Central memory CD8-positive, alpha-beta T cell (primary cell): ENCODE measurements around the gene SLIT3.

Experiments used
- ATAC-seq: fragments of 150-1000 bp; cut with Tn5 transposase; replicated peaks from 2 replicates; pipeline ENCODE4 v1.10.0; 2022; ENCODE audit warnings: mild to moderate bottlenecking, moderate FRiP score, moderate number of reproducible peaks; ENCODE audit not compliant: poor library complexity, severe bottlenecking; ENCODE audit errors: extremely low read depth
- DNase-seq, 2 donors: peaks; one replicate each; pipeline ENCODE4 v3.0.0; 2021; ENCODE audit warnings: low spot score in 2 of 2
- H3K27ac Mint-ChIP-seq: one replicate; pipeline ENCODE4 v1.8.0; 2022; ENCODE audit warnings: low read depth, mild to moderate bottlenecking, moderate library complexity, mixed read lengths
- H3K27me3 Mint-ChIP-seq: one replicate; pipeline ENCODE4 v1.8.0; 2022; ENCODE audit warnings: mixed read lengths
- H3K36me3 Mint-ChIP-seq: one replicate; pipeline ENCODE4 v1.8.0; 2022; ENCODE audit warnings: mild to moderate bottlenecking, moderate library complexity, mixed read lengths; ENCODE audit not compliant: insufficient read depth
- H3K4me1 Mint-ChIP-seq: one replicate; pipeline ENCODE4 v1.8.0; 2022; ENCODE audit warnings: mixed read lengths
- H3K4me3 Mint-ChIP-seq: one replicate; pipeline ENCODE4 v1.8.0; 2022; ENCODE audit warnings: mild to moderate bottlenecking, moderate library complexity, mixed read lengths
- H3K9me3 Mint-ChIP-seq: one replicate; pipeline ENCODE4 v1.8.0; 2022; ENCODE audit warnings: mixed read lengths

Gene SLIT3

GRCh38 chr5:169295306-169295705, 5.6 kb downstream of the SLIT3 start:
- Mint-ChIP-seq H3K27me3 (peaks cover 22% of the 10 kb centered on the region), H3K9me3 (no peaks in the 10 kb centered on the region)

GRCh38 chr5:169294621-169295020, 6.3 kb downstream of the SLIT3 start:
- Mint-ChIP-seq H3K9me3 (no peaks in the 10 kb centered on the region), H3K36me3 (no peaks in the 10 kb centered on the region), H3K4me3 (no peak overlapping the region), H3K27me3 (peaks cover 15% of the 10 kb centered on the region), H3K4me1 (no peaks in the 10 kb centered on the region), H3K27ac (no peak overlapping the region)
- DNase-seq (no peak), ATAC-seq (no peak)

More at GRCh38 chr5:169295306-169295705, 5.6 kb downstream of the SLIT3 start:
- H3K27ac Mint-ChIP-seq: no peak overlapping the region
- ATAC-seq (no peak), DNase-seq (no peak)
- H3K4me3 Mint-ChIP-seq: no peak overlapping the region
- no peaks in the 10 kb centered on the region for H3K4me1 Mint-ChIP-seq
- no peaks in the 10 kb centered on the region for H3K36me3 Mint-ChIP-seq

DNA sequence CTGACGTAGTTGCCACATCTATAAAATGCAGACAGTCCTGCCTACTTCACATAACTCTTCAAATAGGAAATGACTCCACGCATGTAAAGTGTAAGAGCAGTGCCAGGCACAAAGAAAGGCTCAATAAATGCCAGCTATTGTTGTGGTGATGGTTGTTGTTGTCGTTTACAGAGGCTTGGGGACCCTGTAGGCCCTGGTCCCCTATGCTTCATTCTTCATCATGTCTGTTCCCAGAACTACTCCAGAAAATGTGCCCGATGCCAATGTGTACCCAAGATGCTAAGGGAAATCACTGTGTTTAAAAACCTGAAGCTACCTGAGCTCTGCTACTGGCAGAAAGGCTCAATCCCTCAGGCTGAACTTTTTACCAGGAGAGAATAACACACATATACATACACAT, 9.1 kb downstream of the SLIT3 start:
- H3K4me3 Mint-ChIP-seq: no peak overlapping the region
- no peaks in the 10 kb centered on the region for H3K36me3 Mint-ChIP-seq
- DNase-seq (no peak), ATAC-seq (no peak)
- no peaks in the 10 kb centered on the region for H3K4me1 Mint-ChIP-seq
- no peak overlapping the region for H3K27ac Mint-ChIP-seq
- no peaks in the 10 kb centered on the region for H3K9me3 Mint-ChIP-seq
- peaks cover 10% of the 10 kb centered on the region for H3K27me3 Mint-ChIP-seq

GRCh38 chr5:169290895-169291294, 10.0 kb downstream of the SLIT3 start:
- ATAC-seq (no peak), DNase-seq (no peak)
- no peak overlapping the region for H3K27ac Mint-ChIP-seq
- peaks cover 17% of the 10 kb centered on the region for H3K27me3 Mint-ChIP-seq
- H3K36me3 Mint-ChIP-seq: no peaks in the 10 kb centered on the region
- H3K9me3 Mint-ChIP-seq: no peaks in the 10 kb centered on the region
- H3K4me3 Mint-ChIP-seq: no peak overlapping the region
- H3K4me1 Mint-ChIP-seq: no peaks in the 10 kb centered on the region

- ATAC-seq: no peak
- no peak overlapping the region for H3K4me3 Mint-ChIP-seq
- H3K4me1 Mint-ChIP-seq: no peaks in the 10 kb centered on the region
- H3K27me3 Mint-ChIP-seq: peaks cover 17% of the 10 kb centered on the region
- no peaks in the 10 kb centered on the region for H3K9me3 Mint-ChIP-seq
- no peak overlapping the region for H3K27ac Mint-ChIP-seq
- no peak for DNase-seq
- no peaks in the 10 kb centered on the region for H3K36me3 Mint-ChIP-seq
Measured at GRCh38 chr5:169289520-169289919, 11.4 kb downstream of the SLIT3 start.

GRCh38 chr5:169288066-169288930, 12.6 kb downstream of the SLIT3 start:
- H3K27ac Mint-ChIP-seq: no peak overlapping the region
- H3K36me3 Mint-ChIP-seq: no peaks in the 10 kb centered on the region
- no peaks in the 10 kb centered on the region for H3K9me3 Mint-ChIP-seq
- H3K27me3 Mint-ChIP-seq: peaks cover 17% of the 10 kb centered on the region
- DNase-seq (no peak), ATAC-seq (no peak)
- H3K4me3 Mint-ChIP-seq: no peak overlapping the region
- no peaks in the 10 kb centered on the region for H3K4me1 Mint-ChIP-seq

- DNase-seq (no peak), ATAC-seq (no peak)
- peaks cover 17% of the 10 kb centered on the region for H3K27me3 Mint-ChIP-seq
- no peaks in the 10 kb centered on the region for H3K9me3 Mint-ChIP-seq
- no peak overlapping the region for H3K27ac Mint-ChIP-seq
- no peaks in the 10 kb centered on the region for H3K4me1 Mint-ChIP-seq
- H3K36me3 Mint-ChIP-seq: no peaks in the 10 kb centered on the region
- H3K4me3 Mint-ChIP-seq: no peak overlapping the region
Measured at GRCh38 chr5:169287529-169287928, 13.4 kb downstream of the SLIT3 start.

DNA sequence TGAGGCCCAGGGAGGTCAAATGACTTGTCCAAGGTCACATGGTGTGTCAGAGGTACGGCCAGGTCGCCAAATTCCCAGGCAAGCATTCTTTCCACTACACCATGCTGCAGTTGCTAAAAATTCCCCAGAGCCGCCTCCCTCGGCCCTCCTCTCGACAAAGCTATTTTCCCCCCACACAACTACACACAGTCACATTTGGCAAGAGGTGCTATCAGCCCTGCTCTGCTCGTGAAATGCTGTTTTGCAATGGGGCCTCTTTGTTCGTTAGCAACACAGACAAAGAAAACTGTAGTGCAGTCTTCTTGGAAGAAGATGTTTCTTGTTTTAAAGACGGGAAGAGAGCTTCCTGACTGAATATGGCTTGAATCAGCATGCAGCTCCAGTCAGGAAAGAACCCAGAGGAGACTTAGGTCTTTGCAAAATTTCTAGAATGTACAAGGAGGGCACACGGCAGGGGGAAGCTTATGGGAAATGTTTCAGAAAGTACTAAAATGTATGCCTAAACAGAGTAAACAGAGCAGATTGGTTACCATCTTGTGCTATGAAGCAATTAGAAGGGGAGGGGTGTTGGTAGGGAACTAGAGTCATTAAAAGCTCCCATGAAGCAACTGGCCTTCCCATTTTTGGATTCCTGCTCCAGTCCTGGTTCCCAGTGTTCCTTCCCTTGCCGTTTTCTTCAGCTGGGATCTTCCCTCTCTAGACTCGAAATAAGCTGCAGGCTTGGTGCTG, 14.2 kb downstream of the SLIT3 start:
- ATAC-seq: no peak
- DNase-seq: no peak
- Mint-ChIP-seq H3K4me3 (no peak overlapping the region), H3K27ac (no peak overlapping the region), H3K36me3 (no peaks in the 10 kb centered on the region), H3K4me1 (no peaks in the 10 kb centered on the region), H3K9me3 (no peaks in the 10 kb centered on the region), H3K27me3 (peaks cover 17% of the 10 kb centered on the region)

GRCh38 chr5:169283887-169284286, 17.1 kb downstream of the SLIT3 start:
- Mint-ChIP-seq H3K27me3 (peaks cover 17% of the 10 kb centered on the region), H3K27ac (no peak overlapping the region), H3K4me3 (no peak overlapping the region), H3K4me1 (no peaks in the 10 kb centered on the region), H3K9me3 (no peaks in the 10 kb centered on the region), H3K36me3 (no peaks in the 10 kb centered on the region)
- DNase-seq (no peak), ATAC-seq (no peak)

DNA sequence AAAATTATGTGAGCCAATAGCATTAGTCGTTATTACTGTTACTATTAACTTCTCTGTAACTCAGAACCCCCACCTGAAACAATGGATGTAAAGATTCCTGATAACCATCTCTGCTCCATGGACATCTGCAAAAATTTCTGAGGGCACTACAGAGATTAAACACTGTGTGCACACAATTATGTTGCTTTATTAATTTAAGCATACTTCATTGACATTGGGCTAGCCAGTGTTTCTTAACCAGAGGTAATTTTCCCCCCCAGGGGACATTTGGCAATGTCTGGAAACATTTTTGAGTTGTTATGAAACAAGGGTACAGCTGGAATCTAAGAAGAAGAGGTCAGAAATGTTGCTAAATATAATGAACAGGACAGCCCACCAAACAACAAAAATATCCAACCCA, 19.3 kb downstream of the SLIT3 start:
- ATAC-seq (no peak), DNase-seq (no peak)
- H3K4me1 Mint-ChIP-seq: no peaks in the 10 kb centered on the region
- H3K27ac Mint-ChIP-seq: no peak overlapping the region
- no peaks in the 10 kb centered on the region for H3K9me3 Mint-ChIP-seq
- no peak overlapping the region for H3K4me3 Mint-ChIP-seq
- H3K36me3 Mint-ChIP-seq: no peaks in the 10 kb centered on the region
- peaks cover 5% of the 10 kb centered on the region for H3K27me3 Mint-ChIP-seq

GRCh38 chr5:169280696-169281095, 20.2 kb downstream of the SLIT3 start:
- Mint-ChIP-seq H3K36me3 (no peaks in the 10 kb centered on the region), H3K4me1 (no peaks in the 10 kb centered on the region), H3K9me3 (no peaks in the 10 kb centered on the region), H3K4me3 (no peak overlapping the region), H3K27me3 (no peaks in the 10 kb centered on the region), H3K27ac (no peak overlapping the region)
- ATAC-seq (no peak), DNase-seq (no peak)

GRCh38 chr5:169280286-169280685, 20.7 kb downstream of the SLIT3 start:
- H3K4me3 Mint-ChIP-seq: no peak overlapping the region
- DNase-seq: no peak
- no peaks in the 10 kb centered on the region for H3K27me3 Mint-ChIP-seq
- no peak overlapping the region for H3K27ac Mint-ChIP-seq
- H3K4me1 Mint-ChIP-seq: no peaks in the 10 kb centered on the region
- H3K9me3 Mint-ChIP-seq: no peaks in the 10 kb centered on the region
- ATAC-seq: no peak
- H3K36me3 Mint-ChIP-seq: no peaks in the 10 kb centered on the region

DNA sequence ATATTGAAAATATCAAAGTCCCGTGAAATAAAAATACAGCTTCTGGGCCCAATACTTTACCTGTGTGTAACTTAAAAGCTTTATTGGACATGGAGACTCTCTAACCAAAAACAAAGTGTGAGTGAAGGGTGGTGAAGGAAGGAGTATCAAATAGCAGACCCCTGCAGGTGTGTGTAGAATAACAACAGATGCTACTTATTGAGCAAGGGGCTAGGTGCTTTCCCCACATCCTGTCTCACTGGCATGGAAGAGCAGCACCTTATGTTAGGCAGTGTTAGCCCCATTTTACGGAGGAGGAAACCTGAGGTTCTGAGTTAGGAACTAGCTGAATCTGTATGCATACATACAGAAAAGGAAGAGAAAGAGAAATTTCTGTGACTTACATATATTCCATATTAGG, 21.8 kb downstream of the SLIT3 start:
- Mint-ChIP-seq H3K4me1 (no peaks in the 10 kb centered on the region), H3K36me3 (no peaks in the 10 kb centered on the region), H3K4me3 (no peak overlapping the region), H3K9me3 (no peaks in the 10 kb centered on the region), H3K27me3 (no peaks in the 10 kb centered on the region), H3K27ac (no peak overlapping the region)
- no peak for ATAC-seq
- DNase-seq: no peak
